K562 (cell line): ENCODE measurements around the gene PPP4R1.

Experiments used
- BRCA1 ChIP-seq, 2 experiments: fragments of 450-650 bp in 1 of 2; sonication (generic) in 1 of 2; formaldehyde crosslinking in 1 of 2; IDR thresholded peaks; 2 replicates each; pipeline versions ENCODE4 v1.5.0 to v1.6.1; 2017 to 2020; ENCODE audit warnings: mild to moderate bottlenecking in 1 of 2, missing genetic modification reagents in 1 of 2
- FOXA3 ChIP-seq, 2 experiments: fragments of 450-650 bp in 1 of 2; sonication (generic) in 1 of 2; formaldehyde crosslinking; IDR thresholded peaks in 1 of 2; conservative IDR thresholded peaks in 1 of 2; 2 replicates each; pipeline versions ENCODE4 v1.4.0 to v1.8.0; 2020 to 2022; ENCODE audit warnings: mild to moderate bottlenecking in 2 of 2, missing genetic modification reagents in 1 of 2
- KDM4B ChIP-seq, 2 experiments: fragments of 450-650 bp in 1 of 2; sonication (generic) in 1 of 2; IDR thresholded peaks; 2 replicates each; pipeline ENCODE4 v1.6.1; 2016 to 2017; ENCODE audit warnings: borderline replicate concordance in 2 of 2, antibody characterized with exemption in 1 of 2, low read depth in 1 of 2, mild to moderate bottlenecking in 1 of 2
- POLR2AphosphoS2 ChIP-seq: IDR thresholded peaks from 2 replicates; pipeline ENCODE4 v1.6.1; 2012; ENCODE audit warnings: low read length, improper control_type of control experiment
- TCF3 ChIP-seq: sonication (generic); formaldehyde crosslinking; IDR thresholded peaks from 2 replicates; pipeline ENCODE4 v1.4.0; 2020; ENCODE audit warnings: mild to moderate bottlenecking, missing genetic modification reagents
- USF2 ChIP-seq: sonication (generic); formaldehyde crosslinking; IDR thresholded peaks from 2 replicates; pipeline ENCODE4 v1.5.0; 2020; ENCODE audit warnings: missing genetic modification reagents
- TF ChIP-seq, protein P1 (sequence below): fragments of 450-650 bp; IDR thresholded peaks from 2 replicates; pipeline ENCODE4 v1.6.1; 2016; ENCODE audit warnings: low read depth

DNA sequence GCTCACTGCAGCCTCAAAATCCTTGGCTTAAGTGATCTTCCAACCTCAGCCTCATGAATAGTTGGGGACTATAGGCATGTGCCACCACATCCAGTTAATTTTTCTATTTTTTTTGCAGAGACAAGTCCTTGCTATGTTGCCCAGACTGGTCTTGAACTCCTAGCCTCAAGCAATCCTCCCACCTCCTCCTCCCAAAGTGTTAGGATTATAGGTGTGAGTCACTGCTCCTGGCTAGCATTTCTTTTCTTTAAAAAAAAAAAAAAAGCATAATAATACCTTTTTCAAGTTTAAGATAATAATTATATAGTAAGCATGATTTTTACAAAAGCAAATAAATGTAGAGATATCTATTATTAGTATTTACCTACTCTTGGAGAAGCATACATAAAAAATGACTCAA lies 36.1 kb downstream of the PPP4R1 start:
- TF ChIP-seq BRCA1 (IDR thresholded peaks at IDR 0.05) (no peak), BRCA1 (CRISPR knock-in tag; IDR thresholded peaks at IDR 0.05) (no peak), TCF3 (CRISPR knock-in tag) (no peak), KDM4B (IDR thresholded peaks at IDR 0.05; ENCODE audit: borderline replicate concordance in 2 of 2, low read depth in 1 of 2) (no peak), USF2 (CRISPR knock-in tag) (no peak), POLR2AphosphoS2 (no peak), FOXA3 (CRISPR knock-in tag; conservative IDR thresholded peaks at IDR 0.05 in 1 of 2, IDR thresholded peaks at IDR 0.05 in 1 of 2) (no peak)
- TF ChIP-seq, protein P1, sequence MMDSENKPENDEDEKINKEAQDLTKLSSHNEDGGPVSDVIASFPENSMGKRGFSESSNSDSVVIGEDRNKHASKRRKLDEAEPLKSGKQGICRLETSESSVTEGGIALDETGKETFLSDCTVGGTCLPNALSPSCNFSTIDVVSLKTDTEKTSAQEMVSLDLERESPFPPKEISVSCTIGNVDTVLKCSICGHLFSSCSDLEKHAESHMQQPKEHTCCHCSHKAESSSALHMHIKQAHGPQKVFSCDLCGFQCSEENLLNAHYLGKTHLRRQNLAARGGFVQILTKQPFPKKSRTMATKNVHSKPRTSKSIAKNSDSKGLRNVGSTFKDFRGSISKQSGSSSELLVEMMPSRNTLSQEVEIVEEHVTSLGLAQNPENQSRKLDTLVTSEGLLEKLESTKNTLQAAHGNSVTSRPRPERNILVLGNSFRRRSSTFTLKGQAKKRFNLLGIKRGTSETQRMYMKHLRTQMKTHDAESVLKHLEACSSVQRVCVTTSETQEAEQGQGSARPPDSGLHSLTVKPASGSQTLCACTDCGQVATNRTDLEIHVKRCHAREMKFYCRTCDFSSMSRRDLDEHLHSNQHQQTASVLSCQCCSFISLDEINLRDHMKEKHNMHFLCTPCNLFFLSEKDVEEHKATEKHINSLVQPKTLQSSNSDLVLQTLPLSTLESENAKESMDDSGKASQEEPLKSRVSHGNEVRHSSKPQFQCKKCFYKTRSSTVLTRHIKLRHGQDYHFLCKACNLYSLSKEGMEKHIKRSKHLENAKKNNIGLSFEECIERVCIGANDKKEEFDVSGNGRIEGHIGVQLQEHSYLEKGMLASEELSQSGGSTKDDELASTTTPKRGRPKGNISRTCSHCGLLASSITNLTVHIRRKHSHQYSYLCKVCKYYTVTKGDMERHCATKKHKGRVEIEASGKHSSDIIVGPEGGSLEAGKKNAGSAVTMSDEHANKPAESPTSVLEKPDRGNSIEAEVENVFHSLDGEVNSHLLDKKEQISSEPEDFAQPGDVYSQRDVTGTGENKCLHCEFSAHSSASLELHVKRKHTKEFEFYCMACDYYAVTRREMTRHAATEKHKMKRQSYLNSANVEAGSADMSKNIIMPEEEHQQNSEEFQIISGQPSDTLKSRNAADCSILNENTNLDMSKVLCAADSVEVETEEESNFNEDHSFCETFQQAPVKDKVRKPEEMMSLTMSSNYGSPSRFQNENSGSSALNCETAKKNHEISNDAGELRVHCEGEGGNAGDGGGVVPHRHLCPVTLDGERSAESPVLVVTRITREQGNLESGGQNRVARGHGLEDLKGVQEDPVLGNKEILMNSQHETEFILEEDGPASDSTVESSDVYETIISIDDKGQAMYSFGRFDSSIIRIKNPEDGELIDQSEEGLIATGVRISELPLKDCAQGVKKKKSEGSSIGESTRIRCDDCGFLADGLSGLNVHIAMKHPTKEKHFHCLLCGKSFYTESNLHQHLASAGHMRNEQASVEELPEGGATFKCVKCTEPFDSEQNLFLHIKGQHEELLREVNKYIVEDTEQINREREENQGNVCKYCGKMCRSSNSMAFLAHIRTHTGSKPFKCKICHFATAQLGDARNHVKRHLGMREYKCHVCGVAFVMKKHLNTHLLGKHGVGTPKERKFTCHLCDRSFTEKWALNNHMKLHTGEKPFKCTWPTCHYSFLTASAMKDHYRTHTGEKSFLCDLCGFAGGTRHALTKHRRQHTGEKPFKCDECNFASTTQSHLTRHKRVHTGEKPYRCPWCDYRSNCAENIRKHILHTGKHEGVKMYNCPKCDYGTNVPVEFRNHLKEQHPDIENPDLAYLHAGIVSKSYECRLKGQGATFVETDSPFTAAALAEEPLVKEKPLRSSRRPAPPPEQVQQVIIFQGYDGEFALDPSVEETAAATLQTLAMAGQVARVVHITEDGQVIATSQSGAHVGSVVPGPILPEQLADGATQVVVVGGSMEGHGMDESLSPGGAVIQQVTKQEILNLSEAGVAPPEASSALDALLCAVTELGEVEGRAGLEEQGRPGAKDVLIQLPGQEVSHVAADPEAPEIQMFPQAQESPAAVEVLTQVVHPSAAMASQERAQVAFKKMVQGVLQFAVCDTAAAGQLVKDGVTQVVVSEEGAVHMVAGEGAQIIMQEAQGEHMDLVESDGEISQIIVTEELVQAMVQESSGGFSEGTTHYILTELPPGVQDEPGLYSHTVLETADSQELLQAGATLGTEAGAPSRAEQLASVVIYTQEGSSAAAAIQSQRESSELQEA, result no peak
